HG03064 (cell line): ENCODE data around the gene MOB4.
A peak's percentile ranks its signal among the peaks of the same experiment; 100 is the strongest.
"Not testable (repeated sequence)": the region's sequence is repeated elsewhere in the genome, so short reads cannot be mapped to it uniquely, and the experiment has no call there.

ENCODE experiments used
- ATAC-seq: cut with Tn5 transposase; IDR thresholded peaks from one replicate; pipeline ENCODE4 v1.9.1; 2021; ENCODE audit warnings: low read depth; ENCODE audit not compliant: unreplicated experiment

The MOB4 gene

GRCh38 chr2:197515739-197516392 lies at the start of gene MOB4:
Gene MOB4 (plus strand): TSS chr2:197516066. CDS start chr2:197516087, 21 bp downstream.
- peak; percentile 95 for ATAC-seq

DNA sequence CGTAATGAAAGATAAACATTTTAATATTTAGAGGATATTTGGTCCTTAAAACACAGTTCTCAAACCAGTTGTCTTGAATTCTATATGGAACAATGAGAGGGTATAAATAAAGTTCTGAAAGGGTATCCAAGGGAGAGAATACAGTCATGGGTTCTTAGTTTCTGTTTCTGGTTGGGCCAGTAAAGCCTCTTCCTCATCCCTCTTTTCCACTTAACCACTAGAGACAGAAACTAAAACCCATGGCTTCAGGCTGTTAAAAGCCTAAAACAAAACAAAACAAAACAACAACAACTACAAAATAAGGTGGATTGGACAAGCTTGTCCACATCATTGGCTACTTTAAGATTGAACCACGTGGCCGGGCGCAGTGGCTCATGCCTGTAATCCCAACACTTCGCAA lies 43.7 kb upstream of the MOB4 start:
- ATAC-seq = no peak

DNA sequence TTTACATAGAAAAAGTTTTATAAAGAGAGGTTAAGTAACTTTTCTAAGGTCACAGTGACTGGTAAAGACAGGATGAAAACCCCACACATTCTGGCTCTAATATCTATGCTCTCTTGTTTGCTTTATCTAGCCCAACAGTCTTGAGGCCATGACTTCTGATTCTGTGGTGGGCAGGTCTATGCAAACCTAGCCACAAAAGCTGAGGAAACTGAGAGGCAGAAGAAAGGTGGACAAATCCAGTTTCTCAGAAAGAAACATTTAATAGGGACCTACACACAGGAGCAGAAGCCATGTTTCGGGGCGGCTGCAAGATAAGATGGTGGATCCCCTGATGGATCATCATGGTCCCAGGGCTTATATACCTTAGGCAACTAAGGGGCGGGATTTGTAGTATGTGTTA lies 38.1 kb upstream of the MOB4 start:
- ATAC-seq = no peak

DNA sequence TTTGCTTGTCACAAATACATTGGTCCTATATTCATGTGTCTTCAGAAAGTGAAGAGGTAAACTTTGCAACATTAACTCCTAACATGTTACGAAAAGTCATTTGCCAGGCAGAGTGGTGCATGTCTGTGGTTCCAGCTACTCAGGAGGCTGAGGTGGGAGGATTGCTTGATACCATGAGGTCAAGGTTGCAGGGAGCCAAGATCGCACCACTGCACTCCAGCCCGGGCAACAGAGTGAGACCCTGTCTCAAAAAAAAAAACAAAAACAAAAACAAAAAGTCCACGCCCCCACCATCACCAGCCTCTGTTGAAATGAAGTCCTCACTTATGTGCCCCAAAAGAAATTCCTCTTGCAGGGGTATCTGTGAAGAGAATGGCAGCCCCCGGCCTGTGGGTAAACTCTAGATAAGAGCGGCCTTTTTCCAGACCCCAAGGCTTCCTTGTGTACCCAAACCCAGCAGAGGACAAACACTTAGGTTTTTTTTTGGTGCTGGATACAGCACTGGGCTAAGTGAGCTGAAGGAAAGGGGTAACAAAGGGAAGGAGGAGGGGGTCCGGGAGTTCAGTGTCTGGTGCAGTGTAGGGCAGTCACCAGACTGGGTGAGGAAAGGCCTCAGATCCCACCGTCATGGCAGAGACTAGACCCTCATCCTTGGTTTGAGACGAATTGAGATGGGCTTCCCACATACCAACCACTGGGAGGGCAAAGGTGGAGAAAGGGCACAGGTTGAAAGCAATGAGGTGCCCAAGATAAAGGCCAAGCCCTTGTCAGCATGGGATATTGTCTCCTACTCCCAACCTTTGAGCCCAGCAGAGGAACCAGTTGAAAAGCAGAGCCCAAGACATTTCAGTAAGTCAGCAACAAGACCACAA lies 35.5 kb upstream of the MOB4 start:
- no peak for ATAC-seq

DNA sequence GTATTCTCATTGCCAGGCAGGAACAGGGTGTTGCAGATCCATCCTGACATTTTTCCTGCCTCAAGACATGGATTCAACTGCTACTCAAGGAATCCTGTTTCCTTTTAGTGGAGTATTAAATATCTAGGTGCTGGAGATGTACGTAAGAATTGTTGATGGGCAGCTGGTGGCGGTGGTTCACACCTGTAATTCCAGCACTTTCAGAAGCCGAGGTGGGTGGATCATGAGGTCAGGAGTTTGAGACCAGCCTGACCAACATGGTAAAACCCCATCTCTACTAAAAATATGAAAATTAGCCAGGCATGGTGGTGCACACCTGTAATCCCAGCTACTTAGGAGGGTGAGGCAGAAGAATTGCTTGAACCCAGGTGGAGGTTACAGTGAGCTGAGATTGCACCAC lies 31.6 kb upstream of the MOB4 start:
- ATAC-seq = not testable (repeated sequence)

- ATAC-seq = no peak
These were observed 29.7 kb upstream of the MOB4 start for GRCh38 chr2:197486175-197486574.

- no peak for ATAC-seq
These were observed 28.5 kb upstream of the MOB4 start for GRCh38 chr2:197487385-197487784.

DNA sequence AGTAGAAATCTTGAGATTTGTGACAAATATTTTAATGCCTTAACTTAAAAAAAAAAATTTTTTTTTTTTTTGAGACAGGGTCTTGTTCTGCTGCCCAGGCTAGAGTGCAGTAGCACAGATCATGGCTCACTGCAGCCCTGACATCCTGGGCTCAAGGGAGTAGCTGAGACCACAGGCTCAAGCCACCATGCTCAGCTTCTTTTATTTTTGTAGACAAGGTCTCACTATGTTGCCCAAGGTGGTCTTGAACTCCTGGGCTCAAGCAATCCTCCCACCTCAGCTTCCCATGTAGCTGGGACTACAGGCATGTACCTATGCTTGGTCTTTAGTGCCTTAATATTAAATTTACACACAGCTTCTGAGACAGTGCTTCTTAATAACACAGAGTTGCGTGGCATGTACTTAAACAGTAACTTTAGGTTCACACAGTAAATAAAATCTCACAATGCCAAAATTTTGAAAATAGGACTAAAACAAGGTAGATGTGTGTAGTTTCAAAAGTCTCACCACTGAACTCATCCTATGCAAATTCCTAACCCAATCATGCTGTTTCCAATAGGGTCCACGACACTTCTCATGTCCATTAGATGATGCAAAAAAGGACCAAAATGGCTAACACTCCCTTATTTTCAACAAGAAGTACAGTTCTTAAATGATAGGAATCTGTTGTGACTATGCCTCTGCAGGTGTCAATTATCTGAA lies 20.3 kb upstream of the MOB4 start:
- no peak for ATAC-seq

GRCh38 chr2:197496695-197497094 lies 19.2 kb upstream of the MOB4 start:
- no peak for ATAC-seq

DNA sequence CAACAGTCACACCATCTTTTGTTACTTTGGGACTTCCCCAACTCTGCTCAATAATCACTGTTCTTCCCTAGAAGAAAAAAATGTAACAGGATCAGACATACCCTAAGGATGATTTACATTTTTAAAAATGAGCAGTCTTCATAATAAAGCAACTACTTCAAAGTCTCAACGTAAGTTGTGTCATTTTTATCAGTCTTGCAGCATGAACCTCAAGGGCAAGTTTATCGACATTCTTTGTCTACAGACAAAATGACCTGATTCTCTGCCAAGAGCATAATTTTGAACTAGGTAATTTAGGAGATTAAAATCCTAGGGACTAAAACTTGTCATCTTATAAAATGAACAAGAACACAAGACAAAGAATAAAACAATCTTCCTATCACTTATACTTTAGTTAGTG lies 18.5 kb upstream of the MOB4 start:
- ATAC-seq = no peak

GRCh38 chr2:197498235-197498936 lies 17.5 kb upstream of the MOB4 start:
- ATAC-seq = no peak

DNA sequence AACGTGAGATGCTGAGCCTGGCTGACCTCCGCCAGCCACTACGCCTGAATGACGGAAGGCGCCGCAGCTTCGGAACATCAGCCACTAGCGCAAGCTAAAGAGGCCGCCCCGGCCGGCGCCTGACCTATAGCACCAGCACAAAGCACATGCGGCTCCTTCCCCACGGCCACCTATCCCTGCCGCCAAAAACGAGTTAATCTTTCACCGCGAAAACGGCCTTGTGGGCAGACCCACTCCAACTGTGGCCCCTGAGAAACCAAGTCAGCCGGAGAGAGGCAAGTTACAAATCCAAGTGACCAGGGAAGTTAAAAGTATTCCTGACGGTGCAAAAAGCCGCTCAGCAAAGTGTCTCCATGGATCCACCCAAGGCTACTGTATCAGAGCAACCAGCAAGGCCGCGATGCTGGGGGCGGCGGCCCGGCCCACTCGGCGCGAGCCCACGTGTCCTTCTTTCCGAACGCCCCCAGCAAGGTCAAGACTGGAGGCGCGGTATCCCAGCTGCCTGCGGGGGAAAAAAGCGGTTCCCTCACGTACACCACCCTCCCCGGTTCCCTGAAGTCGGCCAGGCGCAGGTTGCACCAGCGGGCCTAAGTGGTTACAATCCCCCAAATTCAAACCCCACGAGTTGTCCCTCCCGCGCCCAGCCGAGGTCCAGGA lies 16.8 kb upstream of the MOB4 start:
- peak; percentile 7 for ATAC-seq

DNA sequence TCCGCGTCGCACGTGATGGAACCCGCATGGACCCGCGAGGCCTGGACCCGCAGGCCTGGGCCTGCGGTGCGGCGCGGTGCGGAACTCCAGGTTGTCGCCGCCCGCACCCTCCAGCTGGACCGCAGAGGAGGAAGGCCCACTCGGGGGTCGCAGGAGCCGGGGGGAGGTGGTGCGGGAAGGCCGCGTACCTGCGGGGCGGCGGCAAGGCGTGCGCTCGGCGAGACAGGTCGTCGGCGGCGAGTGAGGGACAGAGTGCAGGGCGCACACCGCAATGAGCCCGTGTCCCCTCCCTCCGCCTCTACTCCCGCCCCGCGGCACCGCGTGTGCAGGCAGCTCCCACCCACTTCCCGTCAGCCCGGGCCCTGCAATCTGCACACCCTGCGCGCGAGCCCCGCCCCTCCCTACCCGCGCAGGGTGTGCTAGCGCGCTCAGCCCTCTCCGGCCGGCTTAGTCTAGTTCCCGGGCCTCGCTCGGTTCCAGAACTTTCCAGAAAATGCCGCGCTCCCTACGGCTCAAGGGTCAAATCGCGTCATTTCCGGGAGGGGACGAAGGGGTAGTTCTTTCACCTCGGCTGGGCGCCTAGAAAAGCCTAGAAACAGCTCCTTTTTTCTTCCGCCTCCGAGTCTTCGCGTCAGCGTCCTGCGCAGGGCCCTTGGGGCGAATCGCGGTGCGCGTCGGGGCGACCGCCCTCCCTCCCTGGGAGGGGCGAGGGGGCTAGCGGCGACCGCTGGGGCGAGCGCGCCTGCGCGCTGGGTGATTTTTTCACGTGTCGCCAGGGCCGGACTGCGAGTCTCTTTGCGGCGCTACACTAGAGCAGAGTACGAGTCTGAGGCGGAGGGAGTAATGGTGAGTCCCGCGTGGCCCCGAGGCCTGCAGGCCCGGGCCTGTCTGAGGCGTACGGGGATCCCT lies 16.0 kb upstream of the MOB4 start, which contains the start of the genes HSPD1 and HSPE1:
TSS of gene HSPD1 (minus strand) at position 247 of the 909 bp plus-strand sequence. CDS start 992 bp downstream, outside the sequence.
TSS of gene HSPE1 (plus strand) at position 786 of the 909 bp plus-strand sequence. CDS start at position 844, 58 bp downstream.
- ATAC-seq = peak; percentile 77

GRCh38 chr2:197500503-197501131 lies 15.2 kb upstream of the MOB4 start:
- ATAC-seq = peak; percentile 1

DNA sequence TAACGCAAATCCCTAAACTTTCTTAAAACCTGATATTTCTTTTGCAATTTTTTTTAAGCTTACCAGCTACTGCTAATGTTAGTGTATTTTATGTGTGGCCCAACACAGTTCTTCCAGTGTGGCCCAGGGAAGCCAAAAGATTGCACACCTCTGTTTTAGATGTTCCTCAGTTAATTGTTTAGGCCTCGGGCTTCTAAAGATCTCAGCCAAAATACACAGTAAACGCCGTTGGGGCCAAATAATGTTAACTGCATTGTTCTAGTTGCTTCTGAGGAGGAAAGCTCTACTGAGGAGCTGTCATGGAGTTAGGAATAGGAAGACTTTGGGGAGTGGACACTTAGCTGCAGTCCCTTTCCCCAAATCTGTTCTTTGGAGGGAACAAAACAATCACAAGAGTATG lies 13.7 kb upstream of the MOB4 start:
- no peak for ATAC-seq

GRCh38 chr2:197502685-197503084 lies 13.2 kb upstream of the MOB4 start:
- ATAC-seq = no peak

GRCh38 chr2:197504000-197504399 lies 11.9 kb upstream of the MOB4 start:
- ATAC-seq = no peak

DNA sequence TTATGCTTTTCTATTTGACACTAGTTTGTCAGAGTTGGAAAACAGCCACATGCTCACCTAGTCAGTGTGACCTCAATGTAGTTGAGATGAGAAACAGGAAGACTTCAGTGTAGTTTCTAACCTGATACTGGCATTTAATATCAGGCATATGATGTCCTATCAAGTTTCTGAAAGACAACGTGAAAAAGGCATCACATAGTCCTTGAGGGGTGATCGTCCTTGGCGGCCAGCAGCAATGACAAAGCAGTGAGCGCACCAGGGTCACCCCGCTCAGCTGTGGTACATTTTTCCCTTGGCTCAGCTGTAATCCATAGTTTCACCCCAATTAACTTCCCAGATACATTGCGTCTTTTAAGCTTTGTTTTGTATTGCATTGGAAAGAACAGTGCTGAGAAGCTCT lies 11.4 kb upstream of the MOB4 start:
- no peak for ATAC-seq
